Stomach (tissue), 4 donors: ENCODE measurements around the gene ITGAE.

Experiments
- EP300 ChIP-seq: sonication (generic); formaldehyde crosslinking; IDR thresholded peaks from one replicate; pipeline ENCODE4 v1.6.1; 2017; ENCODE audit warnings: antibody characterized with exemption
- POLR2A ChIP-seq, 4 donors: fragments of 450-650 bp; IDR thresholded peaks; one replicate each; pipeline ENCODE4 v1.6.1; 2016; ENCODE audit warnings: antibody characterized with exemption in 4 of 4, control low read depth in 2 of 4, mild to moderate bottlenecking in 1 of 4, moderate library complexity in 1 of 4
- POLR2AphosphoS5 ChIP-seq, 3 donors: sonication (generic); formaldehyde crosslinking; IDR thresholded peaks; one replicate each; pipeline ENCODE4 v1.6.1; 2016; ENCODE audit warnings: antibody characterized with exemption in 3 of 3
- TF ChIP-seq, protein P1 (sequence below), 7 experiments: fragments of 450-650 bp in 4 of 7; fragments of 200-600 bp in 3 of 7; sonication (generic) in 3 of 7; IDR thresholded peaks; one replicate each; pipeline ENCODE4 v1.5.1; 2016 to 2019; ENCODE audit warnings: antibody characterized with exemption in 7 of 7, control low read depth in 2 of 7, mild to moderate bottlenecking in 1 of 7

GRCh38 chr17:3761036-3761917 lies 39.7 kb downstream of the ITGAE start:
- no peak for TF ChIP-seq POLR2AphosphoS5 (IDR thresholded peaks at IDR 0.05)
- no peak for TF ChIP-seq POLR2A (IDR thresholded peaks at IDR 0.05)
- TF ChIP-seq, protein P1, sequence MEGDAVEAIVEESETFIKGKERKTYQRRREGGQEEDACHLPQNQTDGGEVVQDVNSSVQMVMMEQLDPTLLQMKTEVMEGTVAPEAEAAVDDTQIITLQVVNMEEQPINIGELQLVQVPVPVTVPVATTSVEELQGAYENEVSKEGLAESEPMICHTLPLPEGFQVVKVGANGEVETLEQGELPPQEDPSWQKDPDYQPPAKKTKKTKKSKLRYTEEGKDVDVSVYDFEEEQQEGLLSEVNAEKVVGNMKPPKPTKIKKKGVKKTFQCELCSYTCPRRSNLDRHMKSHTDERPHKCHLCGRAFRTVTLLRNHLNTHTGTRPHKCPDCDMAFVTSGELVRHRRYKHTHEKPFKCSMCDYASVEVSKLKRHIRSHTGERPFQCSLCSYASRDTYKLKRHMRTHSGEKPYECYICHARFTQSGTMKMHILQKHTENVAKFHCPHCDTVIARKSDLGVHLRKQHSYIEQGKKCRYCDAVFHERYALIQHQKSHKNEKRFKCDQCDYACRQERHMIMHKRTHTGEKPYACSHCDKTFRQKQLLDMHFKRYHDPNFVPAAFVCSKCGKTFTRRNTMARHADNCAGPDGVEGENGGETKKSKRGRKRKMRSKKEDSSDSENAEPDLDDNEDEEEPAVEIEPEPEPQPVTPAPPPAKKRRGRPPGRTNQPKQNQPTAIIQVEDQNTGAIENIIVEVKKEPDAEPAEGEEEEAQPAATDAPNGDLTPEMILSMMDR (IDR thresholded peaks at IDR 0.05) = no peak
- no peak for TF ChIP-seq EP300
